CD4-positive, CD25-positive, alpha-beta regulatory T cell (primary cell): ENCODE results near the gene TBL1XR1. TPM values are rescaled to one million over a fixed set of nuclear protein-coding genes. Genes with fewer than 3 reads are reported as not detected.

Source experiments
- ATAC-seq, 2 donors: fragments of 150-1000 bp; cut with Tn5 transposase; one replicate each; pipeline ENCODE4 v1.10.0; 2021; ENCODE audit warnings: low read depth in 2 of 2, moderate number of reproducible peaks in 2 of 2, moderate library complexity in 1 of 2
- DNase-seq, 3 donors: peaks; one replicate each; pipeline versions ENCODE4 v3.0.0 to v3.0.0-alpha.2; 2012 to 2022; ENCODE audit warnings: mixed read lengths in 1 of 3
- H3K27ac ChIP-seq: one replicate; pipeline ENCODE4 v1.7.0; 2013; ENCODE audit warnings: mild to moderate bottlenecking, low read length; ENCODE audit not compliant: insufficient read depth, poor library complexity, severe bottlenecking
- H3K27me3 ChIP-seq: one replicate; pipeline ENCODE4 v1.7.0; 2013; ENCODE audit warnings: low read length; ENCODE audit not compliant: control insufficient read depth, insufficient read depth
- H3K36me3 ChIP-seq: one replicate; pipeline ENCODE4 v1.7.0; 2013; ENCODE audit warnings: mild to moderate bottlenecking, low read length, moderate library complexity; ENCODE audit not compliant: control insufficient read depth, insufficient read depth
- H3K4me1 ChIP-seq: 2 replicates; pipeline ENCODE4 v1.7.0; 2013; ENCODE audit warnings: mild to moderate bottlenecking, low read length; ENCODE audit not compliant: insufficient read depth, control insufficient read depth, poor library complexity, severe bottlenecking
- H3K4me3 ChIP-seq: one replicate; pipeline ENCODE4 v1.7.0; 2013; ENCODE audit warnings: low read depth, mild to moderate bottlenecking, low read length, moderate library complexity
- H3K9me3 ChIP-seq, 2 experiments: 1 replicate in 1 of 2; 2 replicates in 1 of 2; pipeline ENCODE4 v1.7.0; 2013; ENCODE audit warnings: low read length in 2 of 2, mild to moderate bottlenecking in 1 of 2, moderate library complexity in 1 of 2; ENCODE audit not compliant: control insufficient read depth in 2 of 2
- H3K27ac Mint-ChIP-seq, 3 donors: one replicate each; pipeline ENCODE4 v1.8.0; 2020 to 2022; ENCODE audit warnings: mild to moderate bottlenecking in 3 of 3, mixed read lengths in 3 of 3, moderate library complexity in 2 of 3
- H3K27me3 Mint-ChIP-seq: one replicate; pipeline ENCODE4 v1.8.0; 2022; ENCODE audit warnings: mild to moderate bottlenecking, mixed read lengths
- H3K36me3 Mint-ChIP-seq: one replicate; pipeline ENCODE4 v1.8.0; 2020; ENCODE audit warnings: mixed read lengths
- H3K4me1 Mint-ChIP-seq, 4 donors: one replicate each; pipeline ENCODE4 v1.8.0; 2020 to 2022; ENCODE audit warnings: mixed read lengths in 4 of 4, mild to moderate bottlenecking in 1 of 4
- H3K4me3 Mint-ChIP-seq, 4 donors: one replicate each; pipeline ENCODE4 v1.8.0; 2020 to 2022; ENCODE audit warnings: mild to moderate bottlenecking in 4 of 4, mixed read lengths in 4 of 4, moderate library complexity in 3 of 4
- H3K9me3 Mint-ChIP-seq, 7 donors: one replicate each; pipeline ENCODE4 v1.8.0; 2020 to 2022; ENCODE audit warnings: mixed read lengths in 7 of 7, mild to moderate bottlenecking in 3 of 7, moderate library complexity in 2 of 7
- polyA plus RNA-seq, 4 donors: library from polyadenylated mRNA; unstranded; fragments of 300-500 nt; fragmentation: Illumina TruSeq; gene quantifications; one replicate each; pipeline ENCODE4 v1.2.3, GENCODE V29; 2021
- total RNA-seq: library from RNA; stranded (reverse); gene quantifications from one replicate; pipeline ENCODE4 v1.2.3, GENCODE V29; 2022

The TBL1XR1 gene
- total and polyA plus RNA-seq, 5 donors from 2014 or later: 34.0 to 146 (median 41.6) TPM

- peaks cover 5% of the 10 kb centered on the region for H3K36me3 ChIP-seq
- DNase-seq (no peak), ATAC-seq (no peak)
- no peaks in the 10 kb centered on the region for H3K27me3 ChIP-seq
- peaks cover 72% of the 10 kb centered on the region for H3K4me1 ChIP-seq
- no peak overlapping the region for H3K27ac ChIP-seq
- Mint-ChIP-seq H3K27me3 (no peaks in the 10 kb centered on the region), H3K4me1 (peaks cover 51 to 89% (median 71%) of the 10 kb centered on the region in 4 donors), H3K4me3 (peak overlapping the region in 3 of 4 donors; percentile 32 to 79 (median 77)), H3K36me3 (peaks cover 13% of the 10 kb centered on the region), H3K9me3 (peaks cover 0 to 3% (median 0%) of the 10 kb centered on the region in 7 donors), H3K27ac (peak overlapping the region; percentile 39 to 82 (median 55))
- H3K9me3 ChIP-seq: no peaks in the 10 kb centered on the region
- peak overlapping the region; percentile 26 for H3K4me3 ChIP-seq
Measured at GRCh38 chr3:177181418-177181817, 15.9 kb downstream of the TBL1XR1 start.

GRCh38 chr3:177180506-177180905 lies 16.8 kb downstream of the TBL1XR1 start:
- Mint-ChIP-seq H3K9me3 (peaks cover 0 to 3% (median 0%) of the 10 kb centered on the region in 7 donors), H3K4me3 (peak overlapping the region; percentile 27 to 77 (median 53)), H3K4me1 (peaks cover 44 to 85% (median 65%) of the 10 kb centered on the region in 4 donors), H3K27ac (peak overlapping the region; percentile 80 to 83 (median 82)), H3K36me3 (peaks cover 13% of the 10 kb centered on the region), H3K27me3 (no peaks in the 10 kb centered on the region)
- DNase-seq (no peak), ATAC-seq (no peak)
- peak overlapping the region; percentile 26 for H3K4me3 ChIP-seq
- H3K9me3 ChIP-seq: no peaks in the 10 kb centered on the region
- peak overlapping the region; percentile 14 for H3K27ac ChIP-seq
- H3K27me3 ChIP-seq: no peaks in the 10 kb centered on the region
- peaks cover 63% of the 10 kb centered on the region for H3K4me1 ChIP-seq
- H3K36me3 ChIP-seq: peaks cover 5% of the 10 kb centered on the region

GRCh38 chr3:177179281-177180067 lies 17.8 kb downstream of the TBL1XR1 start:
- Histone ChIP-seq H3K27ac (no peak overlapping the region), H3K9me3 (no peaks in the 10 kb centered on the region), H3K27me3 (no peaks in the 10 kb centered on the region), H3K4me1 (peaks cover 63% of the 10 kb centered on the region), H3K4me3 (peak overlapping the region; percentile 49), H3K36me3 (peaks cover 5% of the 10 kb centered on the region)
- no peaks in the 10 kb centered on the region for H3K27me3 Mint-ChIP-seq
- peaks cover 0 to 3% (median 0%) of the 10 kb centered on the region in 7 donors for H3K9me3 Mint-ChIP-seq
- ATAC-seq: no peak
- H3K4me1 Mint-ChIP-seq: peaks cover 43 to 83% (median 63%) of the 10 kb centered on the region in 4 donors
- peak overlapping the region; percentile 53 to 85 (median 64) for H3K4me3 Mint-ChIP-seq
- no peak for DNase-seq
- peaks cover 13% of the 10 kb centered on the region for H3K36me3 Mint-ChIP-seq
- peak overlapping the region; percentile 26 to 82 (median 60) for H3K27ac Mint-ChIP-seq

- H3K36me3 Mint-ChIP-seq: peaks cover 13% of the 10 kb centered on the region
- peak overlapping the region; percentile 5 to 92 (median 62) for H3K27ac Mint-ChIP-seq
- H3K4me1 Mint-ChIP-seq: peaks cover 50 to 83% (median 64%) of the 10 kb centered on the region in 4 donors
- Histone ChIP-seq H3K27ac (peak overlapping the region; percentile 23), H3K4me1 (peaks cover 53% of the 10 kb centered on the region), H3K9me3 (no peaks in the 10 kb centered on the region), H3K27me3 (no peaks in the 10 kb centered on the region), H3K4me3 (no peak overlapping the region), H3K36me3 (peaks cover 11% of the 10 kb centered on the region)
- H3K4me3 Mint-ChIP-seq: peak overlapping the region in 3 of 4 donors; percentile 15 to 61 (median 55)
- DNase-seq (no peak), ATAC-seq (no peak)
- H3K27me3 Mint-ChIP-seq: no peaks in the 10 kb centered on the region
- H3K9me3 Mint-ChIP-seq: peaks cover 0 to 3% (median 0%) of the 10 kb centered on the region in 7 donors
Measured at GRCh38 chr3:177177749-177178221, 19.5 kb downstream of the TBL1XR1 start.

GRCh38 chr3:177174607-177175170 lies 22.6 kb downstream of the TBL1XR1 start:
- no peaks in the 10 kb centered on the region for H3K27me3 ChIP-seq
- peaks cover 24% of the 10 kb centered on the region for H3K36me3 Mint-ChIP-seq
- peak overlapping the region; percentile 14 for H3K4me3 ChIP-seq
- no peaks in the 10 kb centered on the region for H3K27me3 Mint-ChIP-seq
- H3K4me1 ChIP-seq: peaks cover 44% of the 10 kb centered on the region
- peaks cover 11% of the 10 kb centered on the region for H3K36me3 ChIP-seq
- H3K4me3 Mint-ChIP-seq: peak overlapping the region in 2 of 4 donors; percentile 36 to 37
- ATAC-seq (no peak), DNase-seq (no peak)
- H3K27ac Mint-ChIP-seq: peak overlapping the region; percentile 44 to 86 (median 64)
- peaks cover 0 to 3% (median 0%) of the 10 kb centered on the region in 7 donors for H3K9me3 Mint-ChIP-seq
- no peaks in the 10 kb centered on the region for H3K9me3 ChIP-seq
- peaks cover 42 to 80% (median 60%) of the 10 kb centered on the region in 4 donors for H3K4me1 Mint-ChIP-seq
- no peak overlapping the region for H3K27ac ChIP-seq

- peaks cover 44 to 81% (median 57%) of the 10 kb centered on the region in 4 donors for H3K4me1 Mint-ChIP-seq
Measured at GRCh38 chr3:177169936-177170722, 27.2 kb downstream of the TBL1XR1 start.

GRCh38 chr3:177168431-177168830 lies 28.9 kb downstream of the TBL1XR1 start:
- no peaks in the 10 kb centered on the region for H3K27me3 ChIP-seq
- no peak overlapping the region for H3K27ac ChIP-seq
- H3K9me3 Mint-ChIP-seq: peaks cover 0 to 9% (median 3%) of the 10 kb centered on the region in 7 donors
- H3K4me3 Mint-ChIP-seq: no peak overlapping the region
- no peak overlapping the region for H3K4me3 ChIP-seq
- H3K36me3 Mint-ChIP-seq: peaks cover 46% of the 10 kb centered on the region
- peaks cover 10% of the 10 kb centered on the region for H3K36me3 ChIP-seq
- H3K4me1 Mint-ChIP-seq: peaks cover 39 to 83% (median 60%) of the 10 kb centered on the region in 4 donors
- H3K27ac Mint-ChIP-seq: no peak overlapping the region
- H3K9me3 ChIP-seq: no peaks in the 10 kb centered on the region
- ATAC-seq: no peak
- H3K4me1 ChIP-seq: peaks cover 33% of the 10 kb centered on the region
- no peaks in the 10 kb centered on the region for H3K27me3 Mint-ChIP-seq
- DNase-seq: no peak

More at GRCh38 chr3:177169936-177170722, 27.2 kb downstream of the TBL1XR1 start:
- H3K9me3 Mint-ChIP-seq: peaks cover 0 to 9% (median 3%) of the 10 kb centered on the region in 7 donors
- Histone ChIP-seq H3K27ac (no peak overlapping the region), H3K4me3 (peak overlapping the region; percentile 46), H3K4me1 (peaks cover 42% of the 10 kb centered on the region), H3K27me3 (no peaks in the 10 kb centered on the region), H3K9me3 (no peaks in the 10 kb centered on the region), H3K36me3 (peaks cover 10% of the 10 kb centered on the region)
- ATAC-seq (no peak), DNase-seq (no peak)
- H3K27ac Mint-ChIP-seq: peak overlapping the region; percentile 87 to 96 (median 87)
- peaks cover 34% of the 10 kb centered on the region for H3K36me3 Mint-ChIP-seq
- H3K27me3 Mint-ChIP-seq: no peaks in the 10 kb centered on the region
- peak overlapping the region; percentile 9 to 84 (median 50) for H3K4me3 Mint-ChIP-seq
